Measurements from ENCODE around the gene SPTB.

The SPTB gene

GRCh38 chr14:64758691-64759554 lies 120.8 kb downstream of the SPTB start:
- TF ChIP-seq CTCF (IDR thresholded peaks at IDR 0.05; ENCODE audit: low read depth, low read length, missing control alignments), result no peak
- DNase-seq (ENCODE audit: low read depth), result peak; percentile 65
- no peak overlapping the region for H3K4me3 ChIP-seq (ENCODE audit: low read depth, low read length)
- in situ Hi-C loops (cut with HindIII; ENCODE audit: low sequenced_read_pairs), result loop anchor here (5.0 to 10.0 kb wide), 2 partner anchors 64 to 107 kb away; no protein-coding TSS in a partner anchor

GRCh38 chr14:64758025-64758521 lies 121.6 kb downstream of the SPTB start:
- TF ChIP-seq CTCF (IDR thresholded peaks at IDR 0.05; ENCODE audit: low read depth, low read length, missing control alignments), result no peak
- DNase-seq (ENCODE audit: low read depth), result peak; percentile 60
- H3K4me3 ChIP-seq (ENCODE audit: low read depth, low read length), result no peak overlapping the region
- in situ Hi-C loops (cut with HindIII; ENCODE audit: low sequenced_read_pairs), result loop anchor here (5.0 to 10.0 kb wide), 2 partner anchors 63 to 106 kb away; no protein-coding TSS in a partner anchor

- in situ Hi-C loops (cut with HindIII; ENCODE audit: low sequenced_read_pairs), result loop anchor here (5.0 to 10.0 kb wide), 2 partner anchors 63 to 105 kb away; no protein-coding TSS in a partner anchor
- H3K4me3 ChIP-seq (ENCODE audit: low read depth, low read length), result no peak overlapping the region
- TF ChIP-seq CTCF (IDR thresholded peaks at IDR 0.05; ENCODE audit: low read depth, low read length, missing control alignments), result no peak
- no peak for DNase-seq (ENCODE audit: low read depth)
Observed at GRCh38 chr14:64757601-64758000, 122.1 kb downstream of the SPTB start.

- no peak for TF ChIP-seq CTCF (IDR thresholded peaks at IDR 0.05; ENCODE audit: low read depth, low read length, missing control alignments)
- in situ Hi-C loops (cut with HindIII; ENCODE audit: low sequenced_read_pairs), result loop anchor here (5.0 to 10.0 kb wide), 2 partner anchors 62 to 104 kb away; no protein-coding TSS in a partner anchor
- H3K4me3 ChIP-seq (ENCODE audit: low read depth, low read length), result no peak overlapping the region
- DNase-seq (ENCODE audit: low read depth), result no peak
Observed at GRCh38 chr14:64756712-64757111, 123.0 kb downstream of the SPTB start.

- DNase-seq (ENCODE audit: low read depth), result no peak
- in situ Hi-C loops (cut with HindIII; ENCODE audit: low sequenced_read_pairs), result loop anchor here (5.0 to 10.0 kb wide), 2 partner anchors 61 to 104 kb away; no protein-coding TSS in a partner anchor
- H3K4me3 ChIP-seq (ENCODE audit: low read depth, low read length), result no peak overlapping the region
- TF ChIP-seq CTCF (IDR thresholded peaks at IDR 0.05; ENCODE audit: low read depth, low read length, missing control alignments), result no peak
Observed at GRCh38 chr14:64755781-64756221, 123.9 kb downstream of the SPTB start.

- DNase-seq (ENCODE audit: low read depth), result no peak
- in situ Hi-C loops (cut with HindIII; ENCODE audit: low sequenced_read_pairs), result loop anchor here (5.0 to 10.0 kb wide), 2 partner anchors 60 to 102 kb away; no protein-coding TSS in a partner anchor
- TF ChIP-seq CTCF (IDR thresholded peaks at IDR 0.05; ENCODE audit: low read depth, low read length, missing control alignments), result no peak
- no peak overlapping the region for H3K4me3 ChIP-seq (ENCODE audit: low read depth, low read length)
Observed at GRCh38 chr14:64754685-64755084, 125.0 kb downstream of the SPTB start.
